Placental pericyte (primary cell): ENCODE measurements around the gene CHRNA10. TPM values are rescaled to one million over a fixed set of nuclear protein-coding genes. Genes with fewer than 3 reads are reported as not detected.

Source experiments
- small RNA-seq: library from RNA; depleted of rRNA; stranded (forward); fragments of <200 nt; gene quantifications from one replicate; pipeline ENCODE3, GENCODE V24; 2012; ENCODE audit warnings: low replicate concordance
- total RNA-seq: library from RNA; depleted of rRNA; stranded (reverse); fragments of >200 nt; gene quantifications from 2 replicates; pipeline ENCODE4 v1.2.3, GENCODE V29; 2012

CHRNA10 gene
- 0.66 and 1.1 TPM in 2 replicates for total RNA-seq

GRCh38 chr11:3671334-3672254 lies at the start of gene CHRNA10:
TSS of gene CHRNA10 (minus strand) at chr11:3671384. CDS start at chr11:3671312, 72 bp downstream.

GRCh38 chr11:3644817-3645235 lies 26.4 kb downstream of the CHRNA10 start, which contains the start of gene ART1:
TSS of gene ART1 (plus strand) at chr11:3645128. CDS start at chr11:3659214, 14,086 bp downstream.

GRCh38 chr11:3641701-3642070 lies 29.5 kb downstream of the CHRNA10 start, which contains the start of gene ART5:
TSS of gene ART5 (minus strand) at chr11:3641992. CDS start at chr11:3641862, 130 bp downstream.

Small RNAs within 50 kb of the gene (small RNA-seq; reads per million reads assigned to genes)
- gene RF00019 = not detected
- not detected for gene RNU6-1143P

Other genes starting within 250 kb of the CHRNA10 start
- 0.14 and 0.22 TPM in 2 replicates for gene ART5, start 29.4 kb downstream of the CHRNA10 start, total RNA-seq
- gene ART1, start 26.3 kb downstream of the CHRNA10 start, total RNA-seq = not detected in 2 replicates
- 71.6 and 213 TPM in 2 replicates for gene NUP98, start 126.2 kb upstream of the CHRNA10 start, total RNA-seq
- gene PGAP2, start 137.2 kb upstream of the CHRNA10 start, total RNA-seq = 10.7 and 11.0 TPM in 2 replicates
- 18.2 and 28.2 TPM in 2 replicates for gene RHOG, start 169.6 kb upstream of the CHRNA10 start, total RNA-seq
- 23.0 and 45.3 TPM in 2 replicates for gene STIM1, start 184.3 kb upstream of the CHRNA10 start, total RNA-seq